HG03439 (cell line): ENCODE data around the gene HSD11B2.
A peak's percentile ranks its signal among the peaks of the same experiment; 100 is the strongest.

Experiments used
- ATAC-seq: cut with Tn5 transposase; IDR thresholded peaks from one replicate; pipeline ENCODE4 v1.9.1; 2021; ENCODE audit warnings: mild to moderate bottlenecking, moderate library complexity; ENCODE audit not compliant: unreplicated experiment

The HSD11B2 gene

GRCh38 chr16:67470359-67470758 is 39.4 kb downstream of the HSD11B2 start:
- ATAC-seq: no peak

- ATAC-seq: no peak
Measured at GRCh38 chr16:67471758-67472384, 41.0 kb downstream of the HSD11B2 start.

- ATAC-seq: no peak
Measured at GRCh38 chr16:67474551-67475455, 43.9 kb downstream of the HSD11B2 start.

- no peak for ATAC-seq
Measured at GRCh38 chr16:67477960-67478554, 47.1 kb downstream of the HSD11B2 start.

GRCh38 chr16:67480833-67481560 is 50.1 kb downstream of the HSD11B2 start, which contains the start of gene ATP6V0D1:
Gene ATP6V0D1 (minus strand): TSS chr16:67481157. CDS start chr16:67481086, 71 bp downstream.
- peak; percentile 86 for ATAC-seq

- ATAC-seq: peak; percentile 22
Measured at GRCh38 chr16:67481561-67482232, 50.8 kb downstream of the HSD11B2 start.

- ATAC-seq: no peak
Measured at GRCh38 chr16:67482233-67482924, 51.5 kb downstream of the HSD11B2 start.

- no peak for ATAC-seq
Measured at GRCh38 chr16:67483150-67483549, 52.2 kb downstream of the HSD11B2 start, which contains the start of gene AGRP. Gene AGRP (minus strand): TSS chr16:67483547. CDS start chr16:67483398, 149 bp downstream.

GRCh38 chr16:67483731-67484525 is 53.0 kb downstream of the HSD11B2 start:
- ATAC-seq: no peak

- no peak for ATAC-seq
Measured at GRCh38 chr16:67486805-67487204, 55.9 kb downstream of the HSD11B2 start.
